ENCODE measurements around the gene GHSR.
A peak's percentile ranks its signal among the peaks of the same experiment; 100 is the strongest.
"Not testable (repeated sequence)": the region's sequence is repeated elsewhere in the genome, so short reads cannot be mapped to it uniquely, and the experiment has no call there.

Gene GHSR

GRCh38 chr3:172447611-172448579 is at the start of gene GHSR:
TSS of gene GHSR (minus strand) at chr3:172448456. CDS start at chr3:172448413, 43 bp downstream.
- DNase-seq (ENCODE audit: low read depth), result no peak
- TF ChIP-seq CTCF (IDR thresholded peaks at IDR 0.05; ENCODE audit: control insufficient read depth, extremely low read depth, insufficient read depth), result no peak
- no peak within 1 kb of the TSS for H3K4me3 ChIP-seq (ENCODE audit: low read depth, low read length)

DNA sequence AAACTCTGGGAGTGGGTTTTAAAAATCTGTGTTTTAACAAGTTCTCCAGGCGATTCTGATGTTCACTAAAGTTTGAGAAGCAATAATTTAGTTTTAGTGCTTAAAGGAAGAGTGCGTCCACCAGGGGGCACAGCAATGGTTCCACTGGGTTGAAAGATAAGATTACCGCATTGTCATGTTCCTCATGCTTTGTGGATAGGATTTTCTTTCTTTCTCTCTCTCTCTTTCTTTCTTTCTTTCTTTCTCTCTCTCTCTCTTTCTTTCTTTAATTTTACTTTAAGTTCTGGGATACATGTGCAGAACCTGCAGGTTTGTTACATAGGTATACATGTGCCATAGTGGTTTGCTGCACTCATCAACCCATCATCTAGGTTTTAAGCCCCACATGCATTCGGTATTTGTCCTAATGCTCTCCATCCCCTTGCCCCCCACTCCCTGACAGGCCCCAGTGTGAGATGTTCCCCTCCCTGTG is 42.0 kb upstream of the GHSR start:
- DNase-seq (ENCODE audit: low read depth), result peak; percentile 58
- not testable (repeated sequence) for H3K4me3 ChIP-seq (ENCODE audit: low read depth, low read length)
- peak; percentile 77 for TF ChIP-seq CTCF (IDR thresholded peaks at IDR 0.05; ENCODE audit: control insufficient read depth, extremely low read depth, insufficient read depth)

- H3K4me3 ChIP-seq (ENCODE audit: low read depth, low read length), result no peak overlapping the region
- no peak for TF ChIP-seq CTCF (IDR thresholded peaks at IDR 0.05; ENCODE audit: control insufficient read depth, extremely low read depth, insufficient read depth)
- no peak for DNase-seq (ENCODE audit: low read depth)
Measured at GRCh38 chr3:172478116-172478515, 29.9 kb upstream of the GHSR start.

DNA sequence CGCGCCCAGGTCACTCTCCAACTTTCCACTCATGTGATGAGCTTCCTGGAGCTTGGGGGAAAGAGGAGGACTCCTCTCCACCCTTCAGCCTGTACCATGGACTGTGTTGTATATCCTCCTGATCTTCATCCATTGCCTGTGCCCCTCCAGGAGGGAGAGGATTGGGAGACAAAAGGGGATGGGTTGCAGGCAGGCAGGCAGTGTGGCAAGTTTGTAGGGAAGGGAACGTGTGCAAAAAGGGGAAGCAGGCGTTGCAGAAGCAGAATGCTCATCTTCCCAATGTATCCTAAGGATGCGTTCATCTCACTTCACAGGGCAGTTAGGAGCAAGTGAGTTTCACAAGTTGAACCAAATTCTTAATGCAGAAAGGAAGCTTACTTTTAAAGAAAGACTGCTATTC is 28.1 kb upstream of the GHSR start:
- H3K4me3 ChIP-seq (ENCODE audit: low read depth, low read length), result no peak overlapping the region
- DNase-seq (ENCODE audit: low read depth), result no peak
- TF ChIP-seq CTCF (IDR thresholded peaks at IDR 0.05; ENCODE audit: control insufficient read depth, extremely low read depth, insufficient read depth), result no peak

- H3K4me3 ChIP-seq (ENCODE audit: low read depth, low read length), result no peak overlapping the region
- no peak for TF ChIP-seq CTCF (IDR thresholded peaks at IDR 0.05; ENCODE audit: control insufficient read depth, extremely low read depth, insufficient read depth)
- no peak for DNase-seq (ENCODE audit: low read depth)
Measured at GRCh38 chr3:172475703-172476102, 27.4 kb upstream of the GHSR start.

DNA sequence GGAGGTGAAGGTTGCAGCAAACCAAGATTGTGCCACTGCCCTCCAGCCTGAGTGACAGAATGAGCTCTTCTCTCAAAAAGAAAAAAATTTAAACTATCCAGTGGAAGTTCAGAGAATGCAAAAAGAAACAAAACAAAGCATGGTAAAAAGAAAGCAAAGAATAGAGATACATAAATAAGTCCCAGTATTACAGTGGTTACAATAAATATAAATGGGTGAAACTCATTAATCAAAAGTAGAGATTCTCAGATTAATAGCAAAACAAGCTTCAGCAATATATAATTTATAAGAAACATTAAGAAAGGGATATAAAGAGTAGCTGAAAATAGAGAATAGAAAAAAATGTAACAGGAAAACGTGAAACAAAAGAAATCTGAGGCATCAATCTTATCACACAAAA is 23.6 kb upstream of the GHSR start:
- no peak for TF ChIP-seq CTCF (IDR thresholded peaks at IDR 0.05; ENCODE audit: control insufficient read depth, extremely low read depth, insufficient read depth)
- no peak for DNase-seq (ENCODE audit: low read depth)
- no peak overlapping the region for H3K4me3 ChIP-seq (ENCODE audit: low read depth, low read length)
